Liver (tissue), 3 donors: Measurements from ENCODE around the gene KYNU.

ENCODE experiments used
- CTCF ChIP-seq: fragments of 150-350 bp; IDR thresholded peaks from 2 replicates; pipeline ENCODE4 v1.5.1; 2017; ENCODE audit warnings: improper control_type of control experiment, low read depth, low read length; ENCODE audit not compliant: missing input control
- EGR1 ChIP-seq, 2 donors: IDR thresholded peaks; 2 replicates each; pipeline ENCODE4 v1.6.1; 2016 to 2018; ENCODE audit warnings: antibody characterized with exemption in 2 of 2, low read depth in 2 of 2
- GABPA ChIP-seq, 2 donors: IDR thresholded peaks in 1 of 2; conservative IDR thresholded peaks in 1 of 2; 2 replicates each; pipeline ENCODE4 v1.6.1; 2016; ENCODE audit warnings: antibody characterized with exemption in 2 of 2, mild to moderate bottlenecking in 1 of 2, moderate library complexity in 1 of 2
- HNF4G ChIP-seq: IDR thresholded peaks from 2 replicates; pipeline ENCODE4 v1.6.1; 2016; ENCODE audit warnings: antibody characterized with exemption
- JUND ChIP-seq, 2 donors: IDR thresholded peaks; 2 replicates each; pipeline ENCODE4 v1.6.1; 2016; ENCODE audit warnings: antibody characterized with exemption in 2 of 2
- MAX ChIP-seq: IDR thresholded peaks from 2 replicates; pipeline ENCODE4 v1.6.1; 2016; ENCODE audit warnings: antibody characterized with exemption
- NR2F2 ChIP-seq: IDR thresholded peaks from 2 replicates; pipeline ENCODE4 v1.6.1; 2016; ENCODE audit warnings: antibody characterized with exemption
- REST ChIP-seq: IDR thresholded peaks from 2 replicates; pipeline ENCODE4 v1.6.1; 2016; ENCODE audit warnings: antibody characterized with exemption, mild to moderate bottlenecking
- RXRA ChIP-seq, 2 donors: IDR thresholded peaks; 2 replicates each; pipeline ENCODE4 v1.6.1; 2017 to 2018; ENCODE audit warnings: antibody characterized with exemption in 2 of 2, mild to moderate bottlenecking in 1 of 2
- SP1 ChIP-seq: IDR thresholded peaks from 2 replicates; pipeline ENCODE4 v1.6.1; 2018; ENCODE audit warnings: antibody characterized with exemption, mild to moderate bottlenecking
- TAF1 ChIP-seq: conservative IDR thresholded peaks from 2 replicates; pipeline ENCODE4 v1.6.1; 2016; ENCODE audit warnings: antibody characterized with exemption, mild to moderate bottlenecking
- YY1 ChIP-seq: IDR thresholded peaks from 2 replicates; pipeline ENCODE4 v1.6.1; 2016; ENCODE audit warnings: antibody characterized with exemption, mild to moderate bottlenecking
- donor health status: healthy.
- donor health status: healthy.

- TF ChIP-seq SP1 (no peak), MAX (no peak), CTCF (no peak), TAF1 (no peak), EGR1 (IDR thresholded peaks at IDR 0.05; ENCODE audit: low read depth in 2 of 2) (no peak), HNF4G (no peak), GABPA (IDR thresholded peaks at IDR 0.05 in 1 of 2, conservative IDR thresholded peaks at IDR 0.05 in 1 of 2) (no peak), YY1 (no peak), JUND (IDR thresholded peaks at IDR 0.05) (no peak), NR2F2 (no peak), RXRA (IDR thresholded peaks at IDR 0.05) (no peak), REST (no peak)
Measured at GRCh38 chr2:142918624-142919023, 41.2 kb downstream of the KYNU start.
